Calu3 (cell line): Measurements from ENCODE around the gene TLL1. TPM values are rescaled to one million over a fixed set of nuclear protein-coding genes. Genes with fewer than 3 reads are reported as not detected.

ENCODE experiments used
- BruUV-seq: library from RNA; stranded (reverse); fragments of 400-500 nt; replicated peaks from 2 replicates; lab custom pipeline; 2021; lab: Mats Ljungman, UMichigan
- CTCF ChIA-PET: fragments of 300-600 bp; sonication (Branson Sonifier 250); formaldehyde crosslinking; loops from one replicate; lab custom pipeline; 2022; ENCODE audit warnings: antibody characterized with exemption; lab: Charles Lee
- DNase-seq: peaks from one replicate; pipeline ENCODE4 v3.0.0; 2022
- H3K27ac Mint-ChIP-seq: one replicate; pipeline ENCODE4 v1.8.0; 2022; ENCODE audit warnings: mixed read lengths; ENCODE audit not compliant: unreplicated experiment
- H3K27me3 Mint-ChIP-seq: one replicate; pipeline ENCODE4 v1.8.0; 2022; ENCODE audit warnings: mixed read lengths; ENCODE audit not compliant: unreplicated experiment
- H3K36me3 Mint-ChIP-seq: one replicate; pipeline ENCODE4 v1.8.0; 2022; ENCODE audit warnings: mild to moderate bottlenecking, moderate library complexity, mixed read lengths; ENCODE audit not compliant: insufficient read depth, unreplicated experiment
- H3K4me1 Mint-ChIP-seq: one replicate; pipeline ENCODE4 v1.8.0; 2022; ENCODE audit warnings: mild to moderate bottlenecking, low read depth, mixed read lengths; ENCODE audit not compliant: unreplicated experiment
- H3K4me3 Mint-ChIP-seq: one replicate; pipeline ENCODE4 v1.8.0; 2022; ENCODE audit warnings: mild to moderate bottlenecking, low read depth, moderate library complexity, mixed read lengths; ENCODE audit not compliant: unreplicated experiment
- H3K9me3 Mint-ChIP-seq: one replicate; pipeline ENCODE4 v1.8.0; 2022; ENCODE audit warnings: low read depth, mixed read lengths; ENCODE audit not compliant: unreplicated experiment
- CTCF ChIP-seq: fragments of 200-600 bp; IDR thresholded peaks from one replicate; pipeline ENCODE4 v1.8.0; 2022; ENCODE audit warnings: antibody characterized with exemption; ENCODE audit not compliant: unreplicated experiment
- intact Hi-C: fragments of 100-400 bp; cut with micrococcal nuclease; formaldehyde crosslinking; loops from one replicate; pipeline ENCODE4 v1.10.0; 2022; ENCODE audit not compliant: unreplicated experiment
- total RNA-seq: library from RNA; stranded (reverse); gene quantifications from 2 replicates; pipeline ENCODE4 v1.2.3, GENCODE V29; 2022

Gene TLL1
- total RNA-seq, 1 experiment from 2014 or later, result not detected

- DNase-seq, result no peak
- CTCF ChIA-PET, result no interaction called here
- TF ChIP-seq CTCF, result no peak
- Mint-ChIP-seq H3K27ac (no peak overlapping the region), H3K4me1 (peaks cover 8% of the 10 kb centered on the region), H3K36me3 (no peaks in the 10 kb centered on the region), H3K4me3 (no peak overlapping the region), H3K9me3 (no peaks in the 10 kb centered on the region), H3K27me3 (no peaks in the 10 kb centered on the region)
- intact Hi-C loops, result no loop called here
- BruUV-seq, result no TSS peak
Measured at GRCh38 chr4:165909947-165910346, 36.9 kb downstream of the TLL1 start.

- Mint-ChIP-seq H3K27me3 (no peaks in the 10 kb centered on the region), H3K9me3 (no peaks in the 10 kb centered on the region), H3K4me3 (no peak overlapping the region), H3K27ac (no peak overlapping the region), H3K36me3 (no peaks in the 10 kb centered on the region), H3K4me1 (no peaks in the 10 kb centered on the region)
- TF ChIP-seq CTCF, result no peak
- DNase-seq, result no peak
- BruUV-seq, result no TSS peak
- CTCF ChIA-PET, result no interaction called here
- intact Hi-C loops, result no loop called here
Measured at GRCh38 chr4:165915215-165915614, 42.2 kb downstream of the TLL1 start.

GRCh38 chr4:165921546-165921945, 48.5 kb downstream of the TLL1 start:
- no peaks in the 10 kb centered on the region for H3K4me1 Mint-ChIP-seq
- no peak overlapping the region for H3K4me3 Mint-ChIP-seq
- no peaks in the 10 kb centered on the region for H3K27me3 Mint-ChIP-seq

GRCh38 chr4:165922747-165923146, 49.7 kb downstream of the TLL1 start:
- Mint-ChIP-seq H3K36me3 (no peaks in the 10 kb centered on the region), H3K4me3 (no peak overlapping the region), H3K27me3 (no peaks in the 10 kb centered on the region), H3K4me1 (no peaks in the 10 kb centered on the region), H3K9me3 (no peaks in the 10 kb centered on the region), H3K27ac (no peak overlapping the region)
- CTCF ChIA-PET, result no interaction called here
- no peak for DNase-seq
- no TSS peak for BruUV-seq
- no peak for TF ChIP-seq CTCF
- intact Hi-C loops, result no loop called here

More at GRCh38 chr4:165921546-165921945, 48.5 kb downstream of the TLL1 start:
- no peaks in the 10 kb centered on the region for H3K36me3 Mint-ChIP-seq
- no peak for TF ChIP-seq CTCF
- intact Hi-C loops, result no loop called here
- H3K27ac Mint-ChIP-seq, result no peak overlapping the region
- H3K9me3 Mint-ChIP-seq, result no peaks in the 10 kb centered on the region
- no TSS peak for BruUV-seq
- CTCF ChIA-PET, result no interaction called here
- DNase-seq, result no peak
